DND-41 (cell line): ENCODE measurements around the gene TNFRSF14.

ENCODE experiments used
- EZH2 ChIP-seq: IDR thresholded peaks from 3 replicates; pipeline ENCODE4 v1.6.1; 2012; ENCODE audit warnings: borderline replicate concordance, low read depth, mild to moderate bottlenecking, moderate library complexity, low read length, inconsistent platforms; ENCODE audit not compliant: severe bottlenecking
- TF ChIP-seq, protein P1 (sequence below): IDR thresholded peaks from 2 replicates; pipeline ENCODE4 v1.5.1; 2012; ENCODE audit warnings: borderline replicate concordance, low read length, moderate library complexity, mild to moderate bottlenecking; ENCODE audit not compliant: poor library complexity, severe bottlenecking; ENCODE audit errors: extremely low read depth

DNA sequence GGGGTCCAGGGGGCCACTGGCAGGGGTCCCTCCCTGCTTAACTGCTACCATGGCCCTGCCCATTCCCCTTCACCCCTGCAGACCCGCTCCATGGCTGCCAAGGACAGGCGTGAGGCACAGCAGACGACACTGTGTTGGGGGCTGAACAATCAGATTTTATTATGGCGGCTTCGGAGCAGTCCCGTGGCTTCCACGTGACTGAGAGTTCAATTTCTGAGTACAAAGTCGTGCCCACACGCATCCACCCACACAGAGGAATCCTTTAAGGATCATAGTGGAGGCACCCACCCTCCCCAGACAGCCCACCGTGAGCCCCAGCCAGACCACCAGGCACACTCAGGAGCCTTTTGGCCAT lies 27.6 kb upstream of the TNFRSF14 start:
- TF ChIP-seq, protein P1, sequence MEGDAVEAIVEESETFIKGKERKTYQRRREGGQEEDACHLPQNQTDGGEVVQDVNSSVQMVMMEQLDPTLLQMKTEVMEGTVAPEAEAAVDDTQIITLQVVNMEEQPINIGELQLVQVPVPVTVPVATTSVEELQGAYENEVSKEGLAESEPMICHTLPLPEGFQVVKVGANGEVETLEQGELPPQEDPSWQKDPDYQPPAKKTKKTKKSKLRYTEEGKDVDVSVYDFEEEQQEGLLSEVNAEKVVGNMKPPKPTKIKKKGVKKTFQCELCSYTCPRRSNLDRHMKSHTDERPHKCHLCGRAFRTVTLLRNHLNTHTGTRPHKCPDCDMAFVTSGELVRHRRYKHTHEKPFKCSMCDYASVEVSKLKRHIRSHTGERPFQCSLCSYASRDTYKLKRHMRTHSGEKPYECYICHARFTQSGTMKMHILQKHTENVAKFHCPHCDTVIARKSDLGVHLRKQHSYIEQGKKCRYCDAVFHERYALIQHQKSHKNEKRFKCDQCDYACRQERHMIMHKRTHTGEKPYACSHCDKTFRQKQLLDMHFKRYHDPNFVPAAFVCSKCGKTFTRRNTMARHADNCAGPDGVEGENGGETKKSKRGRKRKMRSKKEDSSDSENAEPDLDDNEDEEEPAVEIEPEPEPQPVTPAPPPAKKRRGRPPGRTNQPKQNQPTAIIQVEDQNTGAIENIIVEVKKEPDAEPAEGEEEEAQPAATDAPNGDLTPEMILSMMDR: no peak
- no peak for TF ChIP-seq EZH2
